GM19397 (cell line): ENCODE measurements around the gene SLC4A7.
"Not testable (repeated sequence)": the region's sequence is repeated elsewhere in the genome, so short reads cannot be mapped to it uniquely, and the experiment has no call there.

ENCODE experiments used
- ATAC-seq: cut with Tn5 transposase; IDR thresholded peaks from one replicate; pipeline ENCODE4 v1.9.1; 2021; ENCODE audit warnings: mild to moderate bottlenecking, moderate library complexity; ENCODE audit not compliant: unreplicated experiment

Gene SLC4A7

DNA sequence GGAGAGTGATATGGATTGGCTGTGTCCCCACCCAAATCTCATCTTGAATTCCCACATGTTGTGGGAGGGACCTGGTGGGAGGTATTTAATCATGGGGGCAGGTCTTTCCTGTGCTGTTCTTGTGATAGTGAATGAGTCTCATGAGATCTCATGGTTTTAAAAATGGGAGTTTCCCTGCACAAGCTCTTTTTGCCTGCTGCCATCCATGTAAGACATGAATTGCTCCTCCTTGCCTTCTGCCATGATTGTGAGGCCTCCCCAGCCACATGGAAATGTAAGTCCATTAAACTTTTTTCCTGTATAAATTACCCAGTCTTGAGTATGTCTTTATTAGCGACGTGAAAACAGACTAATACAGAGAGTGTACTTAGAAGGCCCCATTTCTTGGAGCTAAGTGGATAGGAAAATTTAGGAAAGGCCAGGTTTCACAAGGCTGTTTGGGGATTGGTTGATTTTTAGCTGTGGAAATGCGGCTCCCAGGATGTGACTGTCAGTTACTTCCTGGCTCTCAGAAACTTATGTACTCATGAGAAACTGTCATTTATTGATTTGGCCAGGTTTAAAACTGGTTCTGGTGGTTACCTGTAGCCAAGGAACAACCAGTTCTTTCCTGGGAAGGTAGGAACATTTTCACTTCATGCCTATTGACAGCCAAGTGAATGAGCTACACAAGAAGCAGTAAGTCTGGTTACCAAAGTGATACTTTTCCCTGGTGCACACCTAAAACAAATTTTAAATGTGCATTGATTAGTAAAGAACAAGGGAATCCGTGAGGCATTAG, 155.0 kb downstream of the SLC4A7 start:
- ATAC-seq: not testable (repeated sequence)

DNA sequence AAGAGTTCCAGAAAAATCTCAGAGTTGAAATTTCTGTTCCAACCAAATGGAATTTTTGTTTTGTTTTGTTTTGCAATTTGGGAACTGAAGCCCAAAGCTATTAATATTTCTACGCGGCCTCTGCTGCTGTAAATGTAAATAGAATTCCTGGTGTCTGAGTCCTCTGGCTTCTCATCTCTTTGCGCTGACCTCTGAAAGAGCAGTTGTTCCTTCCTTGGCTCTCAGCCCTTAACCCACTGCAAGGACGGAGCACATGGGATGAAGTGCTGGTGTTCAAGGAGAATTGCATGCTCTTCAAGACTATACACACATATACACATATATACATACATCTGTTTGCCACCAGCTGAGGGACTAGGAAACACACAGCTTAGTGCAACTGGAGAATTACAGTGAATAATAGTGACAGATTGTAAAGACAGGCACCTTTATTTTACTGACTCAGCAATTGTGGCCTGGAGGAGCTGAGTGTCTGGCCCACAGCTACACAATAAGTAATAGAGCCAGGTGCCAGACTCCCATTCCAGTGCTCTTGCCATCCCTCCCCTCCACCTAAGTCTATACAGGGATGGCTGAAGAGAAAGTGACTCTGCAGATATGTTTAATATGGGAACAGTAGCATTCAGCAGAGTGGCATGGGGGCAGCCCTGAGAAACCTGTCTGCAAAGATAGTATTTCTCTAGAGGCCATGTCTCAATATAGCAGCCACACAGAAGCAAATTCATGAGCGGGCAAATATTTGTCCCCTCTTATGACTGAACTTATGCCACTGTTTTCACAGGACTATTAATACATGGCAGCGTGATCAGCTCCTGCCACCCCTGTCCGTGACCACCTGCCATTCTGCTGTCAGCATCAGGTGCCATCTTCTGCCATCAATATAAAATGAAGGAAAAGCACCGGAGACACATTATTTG, 157.3 kb downstream of the SLC4A7 start:
- ATAC-seq: no peak

DNA sequence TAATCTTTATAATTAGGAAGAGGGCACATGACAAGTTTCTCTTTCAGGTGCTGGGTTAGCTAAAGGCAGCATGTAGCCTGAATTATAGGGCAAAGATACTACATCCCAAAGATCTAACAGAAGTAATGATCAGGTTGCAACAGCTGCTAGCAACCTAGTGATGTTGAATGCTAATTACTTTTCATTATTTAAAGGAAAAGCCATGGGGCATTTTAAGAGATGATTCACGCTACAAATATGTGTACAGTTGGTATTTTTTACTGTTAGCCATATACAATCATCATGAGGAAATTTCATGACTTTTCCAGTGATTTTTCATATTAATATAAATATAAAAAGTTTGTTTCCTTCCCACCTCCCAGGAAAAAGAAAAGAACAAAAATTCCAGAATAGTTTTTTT, 158.0 kb downstream of the SLC4A7 start:
- ATAC-seq: no peak

DNA sequence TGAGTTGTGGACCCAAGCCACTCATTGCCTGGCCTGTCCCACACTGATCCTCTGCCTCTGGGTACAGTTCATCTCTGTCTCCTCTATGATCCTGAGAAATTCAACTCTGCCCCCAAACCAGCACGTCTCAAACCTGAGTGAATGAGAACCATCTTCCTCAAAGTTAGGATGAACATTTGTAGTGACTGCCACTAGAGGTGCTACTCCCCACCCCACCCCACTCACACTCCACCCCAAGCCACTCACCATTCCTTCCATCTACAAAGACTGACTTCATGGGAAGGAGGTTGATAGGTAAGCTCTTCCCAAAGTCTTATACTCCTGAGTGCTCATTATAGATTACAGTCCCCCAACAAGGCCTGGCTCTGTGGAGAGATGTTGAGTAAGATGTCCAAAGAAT, 158.8 kb downstream of the SLC4A7 start:
- no peak for ATAC-seq

DNA sequence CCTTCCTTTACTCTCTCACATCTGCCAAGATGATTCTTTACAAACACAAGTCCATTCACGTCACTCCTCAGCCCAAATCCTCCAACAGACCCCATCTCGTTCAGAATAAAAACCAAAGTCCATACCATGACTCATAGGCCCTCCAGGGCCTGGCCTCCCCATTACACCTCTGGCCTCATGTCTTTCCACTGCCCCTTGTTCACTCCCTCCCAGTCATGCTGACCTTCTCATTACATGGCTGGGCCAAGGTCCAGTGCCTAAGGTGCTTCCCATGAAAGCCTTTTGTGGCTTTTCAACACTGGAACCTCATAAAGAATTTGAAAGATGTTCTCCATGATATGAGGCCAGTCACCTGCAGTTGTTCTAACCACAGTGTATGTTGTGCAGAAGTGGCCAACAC, 159.5 kb downstream of the SLC4A7 start:
- ATAC-seq: no peak

DNA sequence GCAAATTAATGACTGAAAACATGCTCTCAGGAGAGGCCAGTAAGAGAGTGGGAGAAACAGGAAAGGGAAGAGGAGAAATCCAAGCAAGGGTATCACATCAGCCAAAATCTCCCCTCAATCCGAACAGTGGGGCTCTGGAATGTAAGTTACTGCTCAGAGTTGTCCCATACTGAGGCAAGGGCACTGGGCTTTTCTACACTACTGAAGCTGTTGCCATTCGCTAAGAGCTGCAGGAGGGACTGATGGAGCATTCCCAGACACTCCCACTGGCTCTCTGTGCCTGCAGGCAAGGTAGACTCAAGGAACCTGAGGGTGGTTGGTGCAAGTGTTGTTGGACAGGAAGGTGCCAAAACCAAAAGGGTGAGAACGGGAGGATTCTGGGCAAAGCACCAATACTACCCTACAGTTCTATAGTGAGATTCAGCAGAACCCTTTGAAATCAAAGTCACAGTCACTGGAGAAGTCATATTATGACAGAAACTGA, 161.1 kb downstream of the SLC4A7 start:
- ATAC-seq: no peak
